PC-3 (cell line): ENCODE results near the gene AMFR. TPM values are rescaled to one million over a fixed set of nuclear protein-coding genes. Genes with fewer than 3 reads are reported as not detected.
A peak's percentile ranks its signal among the peaks of the same experiment; 100 is the strongest.

ENCODE experiments used
- ATAC-seq: fragments of 200-7000 bp; cut with Tn5 transposase; 2 replicates; pipeline ENCODE4 v1.9.1; 2020; ENCODE audit warnings: mild to moderate bottlenecking, moderate library complexity
- BruUV-seq: library from RNA; stranded (reverse); fragments of 400-500 nt; replicated peaks from 2 replicates; lab custom pipeline; 2021; lab: Mats Ljungman, UMichigan
- CTCF ChIA-PET: fragments of 300-600 bp; sonication (Branson Sonifier 250); formaldehyde crosslinking; loops from one replicate; lab custom pipeline; 2022; ENCODE audit warnings: antibody characterized with exemption; lab: Charles Lee
- POLR2A ChIA-PET: fragments of 300-600 bp; sonication (Branson Sonifier 250); formaldehyde crosslinking; loops from one replicate; lab custom pipeline; 2022; ENCODE audit warnings: antibody characterized with exemption; ENCODE audit not compliant: unreplicated experiment; lab: Charles Lee
- DNase-seq: peaks from one replicate; pipeline ENCODE4 v3.0.0-alpha.2; 2015
- H2AFZ ChIP-seq: fragments of 300-600 bp; sonication (generic); 2 replicates; pipeline ENCODE4 v1.6.0; 2016; ENCODE audit warnings: antibody characterized with exemption, low read length
- H3F3A ChIP-seq: fragments of 300-600 bp; sonication (generic); one replicate; pipeline ENCODE4 v1.6.0; 2017; ENCODE audit warnings: antibody characterized with exemption, low read length, control low read depth, mild to moderate bottlenecking; ENCODE audit not compliant: unreplicated experiment
- H3K27ac ChIP-seq: fragments of 300-600 bp; sonication (generic); 2 replicates; pipeline ENCODE4 v1.5.1; 2016; ENCODE audit warnings: mild to moderate bottlenecking, low read length
- H3K27me3 ChIP-seq: fragments of 300-600 bp; sonication (generic); 2 replicates; pipeline ENCODE4 v1.6.1; 2016; ENCODE audit warnings: low read length, mixed read lengths
- H3K36me3 ChIP-seq: fragments of 300-600 bp; sonication (generic); 2 replicates; pipeline ENCODE4 v1.6.1; 2016; ENCODE audit warnings: low read depth, mixed run types, low read length, mixed read lengths
- H3K4me1 ChIP-seq: fragments of 300-600 bp; sonication (generic); 2 replicates; pipeline ENCODE4 v1.5.1; 2016; ENCODE audit warnings: low read length; ENCODE audit not compliant: insufficient read depth
- H3K4me2 ChIP-seq: fragments of 300-600 bp; sonication (generic); 2 replicates; pipeline ENCODE4 v1.6.0; 2016; ENCODE audit warnings: low read length
- H3K4me3 ChIP-seq: fragments of 300-600 bp; sonication (generic); 2 replicates; pipeline ENCODE4 v1.5.1; 2016; ENCODE audit warnings: mild to moderate bottlenecking, low read length, mixed read lengths
- H3K79me2 ChIP-seq: fragments of 300-600 bp; sonication (generic); 2 replicates; pipeline ENCODE4 v1.6.1; 2017; ENCODE audit warnings: low read length, mixed read lengths
- H3K9ac ChIP-seq: fragments of 300-600 bp; sonication (generic); 2 replicates; pipeline ENCODE4 v1.6.0; 2016; ENCODE audit warnings: mild to moderate bottlenecking, low read length
- H3K9me2 ChIP-seq: fragments of 300-600 bp; sonication (generic); replicated peaks from 2 replicates; pipeline ENCODE4 v1.6.1; 2016; ENCODE audit warnings: mixed run types, low read length, mixed read lengths
- H3K9me3 ChIP-seq: fragments of 300-600 bp; sonication (generic); 2 replicates; pipeline ENCODE4 v1.6.1; 2016; ENCODE audit warnings: low read length, mixed read lengths
- H4K20me1 ChIP-seq: fragments of 300-600 bp; sonication (generic); 2 replicates; pipeline ENCODE4 v1.6.1; 2016; ENCODE audit warnings: low read length, mixed read lengths
- CTCF ChIP-seq: fragments of 300-600 bp; sonication (generic); conservative IDR thresholded peaks from 2 replicates; pipeline ENCODE4 v1.5.1; 2017; ENCODE audit warnings: antibody characterized with exemption, low read depth, mild to moderate bottlenecking, low read length
- EZH2 ChIP-seq: fragments of 300-600 bp; sonication (generic); IDR thresholded peaks from one replicate; pipeline ENCODE4 v1.6.1; 2017; ENCODE audit warnings: antibody characterized with exemption, mild to moderate bottlenecking, low read length; ENCODE audit not compliant: unreplicated experiment
- EZH2phosphoT487 ChIP-seq: fragments of 300-600 bp; sonication (generic); IDR thresholded peaks from 2 replicates; pipeline ENCODE4 v1.6.1; 2018; ENCODE audit warnings: mild to moderate bottlenecking, antibody characterized with exemption, low read length, borderline replicate concordance
- intact Hi-C: fragments of 100-400 bp; cut with micrococcal nuclease; formaldehyde crosslinking; loops from 2 replicates; pipeline ENCODE4 v1.9.0; 2023
- total RNA-seq: library from RNA; depleted of rRNA; stranded (reverse); fragments of >200 nt; gene quantifications from 2 replicates; pipeline ENCODE4 v1.2.3, GENCODE V29; 2014

AMFR gene
- total RNA-seq, 1 experiment from 2014 or later = 98.9 TPM

DNA sequence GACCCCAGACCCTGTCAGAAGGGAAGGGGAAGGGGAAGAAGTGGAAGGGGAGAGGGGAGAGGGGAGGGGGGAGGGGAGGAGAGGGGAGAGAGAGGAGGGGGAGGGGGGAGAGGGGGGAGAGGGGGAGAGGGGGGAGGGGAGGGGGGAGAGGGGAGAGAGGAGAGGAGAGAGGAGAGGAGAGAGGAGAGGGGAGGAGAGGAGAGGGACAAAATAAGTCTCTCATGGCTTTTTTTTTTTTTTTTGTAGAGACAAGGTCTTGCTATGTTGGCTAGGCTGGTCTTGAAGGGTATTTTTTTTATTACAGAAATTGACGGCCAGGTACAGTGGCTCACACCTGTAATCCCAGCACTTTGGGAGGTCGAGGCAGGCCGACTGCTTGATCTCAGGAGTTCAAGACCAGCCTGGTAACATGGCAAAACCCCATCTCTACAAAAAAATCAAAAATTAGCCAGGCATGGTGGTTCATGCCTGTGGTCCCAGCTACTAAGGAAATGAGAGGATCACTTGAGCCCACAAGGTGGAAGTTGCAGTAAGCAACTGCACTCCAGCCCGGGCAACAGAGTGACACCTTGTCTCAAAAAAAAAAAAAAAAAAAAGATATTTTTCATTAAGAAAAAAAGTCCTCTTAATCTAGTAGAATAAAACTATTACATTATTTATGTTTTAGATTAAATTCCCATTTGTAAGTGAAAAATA is 19.2 kb downstream of the AMFR start:
- Histone ChIP-seq H3K4me1 (peaks cover 18% of the 10 kb centered on the region), H3K4me2 (no peak overlapping the region), H3F3A (no peaks in the 10 kb centered on the region), H3K4me3 (no peak overlapping the region), H4K20me1 (no peaks in the 10 kb centered on the region), H3K36me3 (peaks cover 30% of the 10 kb centered on the region; the same call in 1 of the 2 replicates), H3K79me2 (no peaks in the 10 kb centered on the region), H3K27me3 (no peaks in the 10 kb centered on the region), H2AFZ (no peak overlapping the region), H3K27ac (no peak overlapping the region), H3K9ac (no peak overlapping the region), H3K9me3 (no peaks in the 10 kb centered on the region), H3K9me2 (no peaks in the 10 kb centered on the region)
- intact Hi-C loops = no loop called here
- BruUV-seq = no TSS peak
- DNase-seq = no peak
- CTCF ChIA-PET = no interaction called here
- POLR2A ChIA-PET = no interaction called here
- no peak for TF ChIP-seq EZH2phosphoT487
- TF ChIP-seq EZH2 = no peak
- TF ChIP-seq CTCF = no peak
- ATAC-seq = no peak

DNA sequence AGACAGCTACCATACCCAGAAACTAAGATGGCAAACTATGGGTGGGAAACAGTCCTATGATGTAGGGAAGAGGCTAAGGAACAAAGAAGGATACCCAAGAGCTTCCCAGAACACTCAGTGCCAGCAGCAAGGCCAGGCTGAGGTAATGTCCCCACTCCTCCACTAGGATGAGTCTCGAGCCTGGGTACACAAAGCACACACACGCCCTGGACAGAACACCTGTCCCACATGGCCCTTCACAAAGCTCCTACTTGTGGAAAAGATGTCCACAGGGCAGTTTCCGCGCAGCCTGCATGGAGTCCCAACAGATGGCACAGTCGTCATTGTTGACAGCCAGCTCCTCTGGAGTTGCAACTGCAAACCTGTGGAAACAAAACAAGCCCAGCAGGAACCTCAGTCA is 23.9 kb downstream of the AMFR start:
- no peaks in the 10 kb centered on the region for H3K9me3 ChIP-seq
- no peaks in the 10 kb centered on the region for H3K9me2 ChIP-seq
- H3F3A ChIP-seq = no peaks in the 10 kb centered on the region
- peak; percentile 46; the same call in 1 of the 2 replicates for ATAC-seq
- H3K4me3 ChIP-seq = no peak overlapping the region
- no peaks in the 10 kb centered on the region for H3K27me3 ChIP-seq
- no peaks in the 10 kb centered on the region for H4K20me1 ChIP-seq
- ChIA-PET POLR2A (no interaction called here), CTCF (no interaction called here)
- intact Hi-C loops = no loop called here
- H3K36me3 ChIP-seq = peaks cover 29% of the 10 kb centered on the region; the same call in 1 of the 2 replicates
- DNase-seq = peak; percentile 33
- TF ChIP-seq EZH2phosphoT487 = no peak
- peak; percentile 53 for TF ChIP-seq CTCF
- H3K4me2 ChIP-seq = no peak overlapping the region
- BruUV-seq = no TSS peak
- no peaks in the 10 kb centered on the region for H3K4me1 ChIP-seq
- H3K27ac ChIP-seq = no peak overlapping the region
- H3K9ac ChIP-seq = no peak overlapping the region
- H3K79me2 ChIP-seq = no peaks in the 10 kb centered on the region
- no peak overlapping the region for H2AFZ ChIP-seq

DNA sequence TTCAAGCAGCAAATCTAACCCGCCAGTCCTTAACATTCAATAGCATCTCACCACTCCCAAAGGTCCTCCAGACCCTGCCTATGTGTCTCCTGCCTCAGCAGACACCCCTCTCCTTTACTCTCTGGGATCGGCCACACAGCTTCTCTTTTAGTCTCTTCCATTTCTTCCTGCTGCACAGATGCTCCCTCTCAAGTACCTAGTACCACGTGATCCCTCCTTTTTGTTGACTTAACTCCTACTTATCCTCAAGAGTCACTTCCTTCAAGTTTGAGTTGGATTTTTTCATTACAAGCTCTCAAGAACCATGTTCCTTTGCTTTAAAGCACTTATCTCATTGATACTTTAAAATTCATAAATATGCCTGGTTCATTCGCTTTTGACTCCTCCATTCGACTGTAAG is 24.9 kb downstream of the AMFR start:
- no peaks in the 10 kb centered on the region for H3K9me2 ChIP-seq
- no peak overlapping the region for H3K4me3 ChIP-seq
- H3K36me3 ChIP-seq = peaks cover 29% of the 10 kb centered on the region; the same call in 1 of the 2 replicates
- no peaks in the 10 kb centered on the region for H3F3A ChIP-seq
- CTCF ChIA-PET = no interaction called here
- H3K9ac ChIP-seq = no peak overlapping the region
- no peaks in the 10 kb centered on the region for H3K27me3 ChIP-seq
- no peak for TF ChIP-seq EZH2phosphoT487
- TF ChIP-seq CTCF = no peak
- no peak for TF ChIP-seq EZH2
- no peaks in the 10 kb centered on the region for H4K20me1 ChIP-seq
- no peak overlapping the region for H3K4me2 ChIP-seq
- H3K79me2 ChIP-seq = no peaks in the 10 kb centered on the region
- DNase-seq = no peak
- BruUV-seq = no TSS peak
- no peaks in the 10 kb centered on the region for H3K4me1 ChIP-seq
- no peak for ATAC-seq
- POLR2A ChIA-PET = no interaction called here
- intact Hi-C loops = no loop called here
- no peak overlapping the region for H2AFZ ChIP-seq
- no peak overlapping the region for H3K27ac ChIP-seq
- H3K9me3 ChIP-seq = no peaks in the 10 kb centered on the region
